CD4-positive, alpha-beta T cell (primary cell): ENCODE measurements around the gene KIAA1671. TPM values are rescaled to one million over a fixed set of nuclear protein-coding genes. Genes with fewer than 3 reads are reported as not detected.
"Not testable (repeated sequence)": the region's sequence is repeated elsewhere in the genome, so short reads cannot be mapped to it uniquely, and the experiment has no call there.

Experiments used
- ATAC-seq: fragments of 200-7000 bp; cut with Tn5 transposase; one replicate; pipeline ENCODE4 v1.10.0; 2022; ENCODE audit warnings: mild to moderate bottlenecking; ENCODE audit not compliant: poor library complexity
- CTCF ChIA-PET: fragments of 350-600 bp; sonication (Branson Sonifier 250); formaldehyde crosslinking; loops from one replicate; lab custom pipeline; 2021; ENCODE audit warnings: antibody characterized with exemption, inconsistent platforms; lab: Charles Lee
- POLR2A ChIA-PET: fragments of 350-600 bp; sonication (Branson Sonifier 250); formaldehyde crosslinking; loops from one replicate; lab custom pipeline; 2021; ENCODE audit warnings: antibody characterized with exemption, inconsistent platforms; lab: Charles Lee
- DNase-seq, 14 experiments: peaks; one replicate each; pipeline ENCODE4 v3.0.0-alpha.2; 2013 to 2020; ENCODE audit warnings: mixed read lengths in 2 of 14
- H3K27ac ChIP-seq, 2 donors: one replicate each; pipeline versions ENCODE4 v1.5.1 to v1.7.0; 2013; ENCODE audit warnings: low read length in 2 of 2, low read depth in 1 of 2, mild to moderate bottlenecking in 1 of 2
- H3K27me3 ChIP-seq, 2 experiments: 1 replicate in 1 of 2; 2 replicates in 1 of 2; pipeline versions ENCODE4 v1.6.1 to v1.7.0; 2013; ENCODE audit warnings: low read length in 2 of 2, control low read depth in 1 of 2, mild to moderate bottlenecking in 1 of 2, moderate library complexity in 1 of 2; ENCODE audit not compliant: insufficient read depth in 2 of 2, control insufficient read depth in 1 of 2
- H3K36me3 ChIP-seq: one replicate; pipeline ENCODE4 v1.6.1; 2013; ENCODE audit warnings: low read length, control low read depth; ENCODE audit not compliant: insufficient read depth
- H3K4me1 ChIP-seq: one replicate; pipeline ENCODE4 v1.6.1; 2013; ENCODE audit warnings: low read length, control low read depth; ENCODE audit not compliant: insufficient read depth
- H3K4me3 ChIP-seq: one replicate; pipeline ENCODE4 v1.5.1; 2013; ENCODE audit warnings: mild to moderate bottlenecking, low read length, moderate library complexity
- H3K9me3 ChIP-seq, 2 experiments: 1 replicate in 1 of 2; 2 replicates in 1 of 2; pipeline versions ENCODE4 v1.6.1 to v1.7.0; 2013; ENCODE audit warnings: low read length in 2 of 2, mild to moderate bottlenecking in 2 of 2, control low read depth in 1 of 2, moderate library complexity in 1 of 2; ENCODE audit not compliant: control insufficient read depth in 1 of 2, insufficient read depth in 1 of 2
- H3K27ac Mint-ChIP-seq: one replicate; pipeline ENCODE4 v1.8.0; 2020; ENCODE audit warnings: mixed read lengths
- H3K27me3 Mint-ChIP-seq: one replicate; pipeline ENCODE4 v1.8.0; 2021; ENCODE audit warnings: mixed read lengths
- H3K36me3 Mint-ChIP-seq: one replicate; pipeline ENCODE4 v1.8.0; 2021; ENCODE audit warnings: low read depth, mixed read lengths
- H3K4me1 Mint-ChIP-seq: one replicate; pipeline ENCODE4 v1.8.0; 2021; ENCODE audit warnings: low read depth, mixed read lengths
- H3K4me3 Mint-ChIP-seq: one replicate; pipeline ENCODE4 v1.8.0; 2020; ENCODE audit warnings: mild to moderate bottlenecking, mixed read lengths
- H3K9me3 Mint-ChIP-seq: one replicate; pipeline ENCODE4 v1.8.0; 2020; ENCODE audit warnings: mixed read lengths
- intact Hi-C, 2 experiments: fragments of 100-400 bp; cut with DNase I in 1 of 2; cut with micrococcal nuclease in 1 of 2; formaldehyde crosslinking; loops; one replicate each; pipeline versions ENCODE4 v1.15.1 to v1.9.0; 2023 to 2025; cut with DNase I, micrococcal nuclease
- total RNA-seq, 174 experiments: library from RNA in 2 of 174; stranded (reverse) in 2 of 174; gene quantifications; one replicate each; pipeline ENCODE4 v1.2.3 and lab custom pipeline; 2021 to 2026
- TF ChIP-seq, protein P1 (sequence below): fragments of 200-600 bp; IDR thresholded peaks from one replicate; pipeline ENCODE4 v1.8.0; 2022; ENCODE audit warnings: antibody characterized with exemption, mild to moderate bottlenecking

KIAA1671 gene
- total RNA-seq, 2 experiments from 2014 or later = 2.6 to 2.9 TPM

GRCh38 chr22:25202290-25202921 is 249.9 kb downstream of the KIAA1671 start:
- ChIA-PET CTCF (interaction anchor here (0.6 to 1.1 kb wide), 5 partner anchors 9 to 38 kb away, joined by 3 to 5 read pairs (median 3); no protein-coding TSS in a partner anchor), POLR2A (no interaction called here)
- Mint-ChIP-seq H3K27me3 (no peaks in the 10 kb centered on the region), H3K9me3 (no peaks in the 10 kb centered on the region), H3K36me3 (peaks cover 2% of the 10 kb centered on the region), H3K4me3 (no peak overlapping the region), H3K4me1 (no peaks in the 10 kb centered on the region), H3K27ac (no peak overlapping the region)
- Histone ChIP-seq H3K4me3 (no peak overlapping the region), H3K9me3 (no peaks in the 10 kb centered on the region), H3K36me3 (no peaks in the 10 kb centered on the region), H3K27ac (no peak overlapping the region), H3K4me1 (no peaks in the 10 kb centered on the region), H3K27me3 (no peaks in the 10 kb centered on the region)
- intact Hi-C loops = loop anchor here in 1 of 2 experiments (5.0 kb wide), 1 partner anchor 1160 kb away; no protein-coding TSS in a partner anchor
- ATAC-seq = peak; percentile 61
- TF ChIP-seq, protein P1, sequence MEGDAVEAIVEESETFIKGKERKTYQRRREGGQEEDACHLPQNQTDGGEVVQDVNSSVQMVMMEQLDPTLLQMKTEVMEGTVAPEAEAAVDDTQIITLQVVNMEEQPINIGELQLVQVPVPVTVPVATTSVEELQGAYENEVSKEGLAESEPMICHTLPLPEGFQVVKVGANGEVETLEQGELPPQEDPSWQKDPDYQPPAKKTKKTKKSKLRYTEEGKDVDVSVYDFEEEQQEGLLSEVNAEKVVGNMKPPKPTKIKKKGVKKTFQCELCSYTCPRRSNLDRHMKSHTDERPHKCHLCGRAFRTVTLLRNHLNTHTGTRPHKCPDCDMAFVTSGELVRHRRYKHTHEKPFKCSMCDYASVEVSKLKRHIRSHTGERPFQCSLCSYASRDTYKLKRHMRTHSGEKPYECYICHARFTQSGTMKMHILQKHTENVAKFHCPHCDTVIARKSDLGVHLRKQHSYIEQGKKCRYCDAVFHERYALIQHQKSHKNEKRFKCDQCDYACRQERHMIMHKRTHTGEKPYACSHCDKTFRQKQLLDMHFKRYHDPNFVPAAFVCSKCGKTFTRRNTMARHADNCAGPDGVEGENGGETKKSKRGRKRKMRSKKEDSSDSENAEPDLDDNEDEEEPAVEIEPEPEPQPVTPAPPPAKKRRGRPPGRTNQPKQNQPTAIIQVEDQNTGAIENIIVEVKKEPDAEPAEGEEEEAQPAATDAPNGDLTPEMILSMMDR = peak; percentile 90
- DNase-seq = peak; percentile 16 to 68 (median 41)

GRCh38 chr22:25203082-25203481 is 250.6 kb downstream of the KIAA1671 start:
- H3K36me3 ChIP-seq = no peaks in the 10 kb centered on the region
- ChIA-PET CTCF (interaction anchor here (0.7 to 0.8 kb wide), 2 partner anchors 9 to 13 kb away, joined by 4 to 5 read pairs; no protein-coding TSS in a partner anchor), POLR2A (no interaction called here)
- no peaks in the 10 kb centered on the region for H3K4me1 Mint-ChIP-seq
- H3K27me3 ChIP-seq = no peaks in the 10 kb centered on the region
- DNase-seq = no peak
- ATAC-seq = no peak
- TF ChIP-seq, protein P1 = no peak
- H3K27ac Mint-ChIP-seq = no peak overlapping the region
- H3K4me3 ChIP-seq = no peak overlapping the region
- no peaks in the 10 kb centered on the region for H3K4me1 ChIP-seq
- H3K27ac ChIP-seq = no peak overlapping the region
- no peaks in the 10 kb centered on the region for H3K9me3 ChIP-seq
- H3K9me3 Mint-ChIP-seq = no peaks in the 10 kb centered on the region
- no peak overlapping the region for H3K4me3 Mint-ChIP-seq
- no peaks in the 10 kb centered on the region for H3K36me3 Mint-ChIP-seq
- intact Hi-C loops = loop anchor here in 1 of 2 experiments (5.0 kb wide), 1 partner anchor 1159 kb away; no protein-coding TSS in a partner anchor
- H3K27me3 Mint-ChIP-seq = no peaks in the 10 kb centered on the region

DNA sequence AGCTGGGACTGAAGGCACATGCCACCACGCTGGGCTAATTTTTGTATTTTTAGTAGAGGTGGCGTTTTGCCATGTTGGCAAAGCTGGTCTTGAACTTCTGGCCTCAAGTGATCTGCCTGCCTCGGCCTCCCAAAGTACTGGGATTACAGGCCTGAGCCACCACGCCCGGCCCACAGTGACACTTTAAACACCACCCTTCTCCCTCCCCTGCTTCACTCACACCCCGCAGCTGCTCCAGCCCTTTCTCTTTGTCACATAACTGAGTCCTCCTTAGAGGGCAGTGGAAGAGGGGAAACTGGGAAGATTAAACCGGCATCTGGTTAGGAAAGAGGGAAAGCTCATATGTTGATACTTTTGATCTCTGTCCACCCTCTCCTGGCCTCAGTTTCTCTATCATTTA is 252.0 kb downstream of the KIAA1671 start:
- H3K27me3 ChIP-seq, H3K9me3 ChIP-seq, H3K27me3 Mint-ChIP-seq, POLR2A ChIA-PET, DNase-seq, H3K36me3 ChIP-seq, H3K4me3 ChIP-seq, H3K27ac Mint-ChIP-seq, H3K4me1 ChIP-seq, H3K36me3 Mint-ChIP-seq, H3K4me3 Mint-ChIP-seq, H3K27ac ChIP-seq, H3K9me3 Mint-ChIP-seq, ATAC-seq, CTCF ChIA-PET, H3K4me1 Mint-ChIP-seq: not testable (repeated sequence)
- intact Hi-C loops = loop anchor here in 1 of 2 experiments (5.0 kb wide), 1 partner anchor 1158 kb away; no protein-coding TSS in a partner anchor
